ENCODE measurements around the gene SLC2A6.

SLC2A6 gene

DNA sequence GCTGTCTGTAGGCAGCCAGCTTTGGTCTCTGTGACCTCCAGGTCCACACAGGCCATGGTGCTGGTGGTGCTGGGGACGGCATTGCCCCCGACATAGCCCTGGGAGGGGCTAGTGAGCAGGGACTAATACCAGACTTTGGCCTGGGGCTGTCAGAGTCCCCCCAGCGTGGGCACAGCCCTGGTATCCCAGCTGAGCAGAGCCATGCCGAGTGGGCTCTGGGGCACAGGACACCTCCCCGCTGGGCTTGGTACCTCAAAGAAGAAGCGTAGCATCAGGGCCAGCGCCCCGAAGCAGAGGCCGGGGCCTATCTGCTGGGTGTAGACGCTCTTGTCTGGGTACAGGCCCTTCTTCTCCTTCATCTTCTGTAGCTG, 36.3 kb upstream of the SLC2A6 start:
- DNase-seq (ENCODE audit: low read depth) = no peak
- TF ChIP-seq, protein P1, sequence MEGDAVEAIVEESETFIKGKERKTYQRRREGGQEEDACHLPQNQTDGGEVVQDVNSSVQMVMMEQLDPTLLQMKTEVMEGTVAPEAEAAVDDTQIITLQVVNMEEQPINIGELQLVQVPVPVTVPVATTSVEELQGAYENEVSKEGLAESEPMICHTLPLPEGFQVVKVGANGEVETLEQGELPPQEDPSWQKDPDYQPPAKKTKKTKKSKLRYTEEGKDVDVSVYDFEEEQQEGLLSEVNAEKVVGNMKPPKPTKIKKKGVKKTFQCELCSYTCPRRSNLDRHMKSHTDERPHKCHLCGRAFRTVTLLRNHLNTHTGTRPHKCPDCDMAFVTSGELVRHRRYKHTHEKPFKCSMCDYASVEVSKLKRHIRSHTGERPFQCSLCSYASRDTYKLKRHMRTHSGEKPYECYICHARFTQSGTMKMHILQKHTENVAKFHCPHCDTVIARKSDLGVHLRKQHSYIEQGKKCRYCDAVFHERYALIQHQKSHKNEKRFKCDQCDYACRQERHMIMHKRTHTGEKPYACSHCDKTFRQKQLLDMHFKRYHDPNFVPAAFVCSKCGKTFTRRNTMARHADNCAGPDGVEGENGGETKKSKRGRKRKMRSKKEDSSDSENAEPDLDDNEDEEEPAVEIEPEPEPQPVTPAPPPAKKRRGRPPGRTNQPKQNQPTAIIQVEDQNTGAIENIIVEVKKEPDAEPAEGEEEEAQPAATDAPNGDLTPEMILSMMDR (IDR thresholded peaks at IDR 0.05; ENCODE audit: insufficient read depth, low read depth, low read length, missing control alignments) = no peak
- no peak overlapping the region for H3K4me3 ChIP-seq (ENCODE audit: low read length)

DNA sequence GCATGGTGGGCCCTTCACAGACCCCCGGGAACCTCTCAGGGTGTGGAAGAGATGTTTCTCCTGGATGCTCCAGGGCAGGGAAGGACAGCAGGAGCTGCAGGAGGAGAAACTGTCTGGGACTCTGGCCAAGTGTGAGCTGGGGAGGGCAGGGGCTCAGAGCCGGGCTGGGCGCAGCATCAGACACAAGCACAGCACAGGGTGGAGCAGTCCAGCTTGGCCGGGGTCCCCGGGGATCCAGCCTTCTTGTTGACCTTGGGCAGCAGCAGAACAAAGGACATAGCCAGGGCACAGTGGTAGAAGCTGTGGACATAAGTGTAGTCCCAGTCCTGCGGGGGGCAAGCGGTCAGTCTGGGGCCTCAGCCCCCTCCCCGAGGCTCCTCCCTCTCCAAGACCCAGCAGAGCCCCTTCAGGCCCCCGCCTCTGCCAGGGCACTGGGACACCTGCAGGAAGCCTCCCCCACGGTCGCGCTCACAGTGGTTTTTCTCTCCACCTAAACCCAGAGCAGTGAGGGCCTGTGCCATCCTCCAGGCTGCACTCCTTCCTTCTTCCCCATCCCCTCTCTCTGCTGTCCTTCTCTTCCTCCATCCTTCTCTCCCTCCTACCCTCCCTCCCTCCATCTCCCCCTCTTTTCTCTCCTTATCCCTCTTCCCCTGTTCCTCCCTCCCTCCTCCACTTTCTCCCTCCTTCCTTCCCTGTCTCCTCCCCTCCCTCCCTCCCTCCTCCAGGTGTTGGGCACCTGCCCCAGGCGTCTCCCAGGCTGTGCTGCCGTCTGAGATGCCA, 35.8 kb upstream of the SLC2A6 start:
- TF ChIP-seq, protein P1 (IDR thresholded peaks at IDR 0.05; ENCODE audit: insufficient read depth, low read depth, low read length, missing control alignments) = no peak
- H3K4me3 ChIP-seq (ENCODE audit: low read length) = no peak overlapping the region
- DNase-seq (ENCODE audit: low read depth) = no peak

DNA sequence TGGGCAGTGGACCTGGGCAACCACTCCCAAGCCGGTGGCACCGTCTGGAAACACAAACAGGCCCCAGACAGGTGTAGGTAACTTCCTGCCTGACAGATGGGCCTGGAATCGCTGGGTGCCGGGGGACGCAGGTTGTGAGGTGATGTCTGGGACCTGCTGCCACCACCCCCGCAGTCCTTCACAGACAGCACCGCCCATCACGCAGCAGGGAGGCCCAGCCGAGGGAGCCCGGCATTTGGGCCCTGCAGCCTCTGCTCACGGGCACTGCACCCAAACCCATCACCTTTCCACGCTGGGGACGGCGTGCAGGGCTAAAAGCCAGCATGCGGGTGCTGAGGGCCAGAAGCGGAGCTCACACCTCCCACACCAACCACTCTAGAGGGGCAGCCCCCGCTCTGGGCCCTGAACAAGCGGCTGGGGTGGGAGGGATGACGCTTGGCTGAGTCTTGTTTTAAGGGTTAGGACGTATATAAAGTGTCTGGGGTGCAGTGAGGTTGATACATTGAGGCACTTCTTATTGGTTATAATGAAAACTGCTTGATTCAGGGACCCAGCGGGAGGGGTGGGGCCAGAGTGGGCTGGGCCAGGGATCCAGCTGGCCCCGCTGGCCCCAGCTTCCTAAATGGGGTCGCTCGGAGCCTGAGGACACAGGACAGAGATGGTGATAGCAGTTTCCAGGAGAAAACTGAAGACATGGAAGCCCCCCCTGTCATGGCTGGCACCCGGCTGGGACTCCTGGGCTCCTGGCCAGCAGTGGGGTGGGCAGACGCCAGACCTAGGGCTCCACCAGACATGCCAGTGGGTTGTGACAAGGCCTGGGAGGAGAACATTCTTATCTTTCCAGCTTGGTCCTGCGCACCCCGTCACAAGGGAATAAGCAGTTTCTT, 34.6 kb upstream of the SLC2A6 start:
- no peak overlapping the region for H3K4me3 ChIP-seq (ENCODE audit: low read length)
- no peak for DNase-seq (ENCODE audit: low read depth)
- TF ChIP-seq, protein P1 (IDR thresholded peaks at IDR 0.05; ENCODE audit: insufficient read depth, low read depth, low read length, missing control alignments) = no peak

DNA sequence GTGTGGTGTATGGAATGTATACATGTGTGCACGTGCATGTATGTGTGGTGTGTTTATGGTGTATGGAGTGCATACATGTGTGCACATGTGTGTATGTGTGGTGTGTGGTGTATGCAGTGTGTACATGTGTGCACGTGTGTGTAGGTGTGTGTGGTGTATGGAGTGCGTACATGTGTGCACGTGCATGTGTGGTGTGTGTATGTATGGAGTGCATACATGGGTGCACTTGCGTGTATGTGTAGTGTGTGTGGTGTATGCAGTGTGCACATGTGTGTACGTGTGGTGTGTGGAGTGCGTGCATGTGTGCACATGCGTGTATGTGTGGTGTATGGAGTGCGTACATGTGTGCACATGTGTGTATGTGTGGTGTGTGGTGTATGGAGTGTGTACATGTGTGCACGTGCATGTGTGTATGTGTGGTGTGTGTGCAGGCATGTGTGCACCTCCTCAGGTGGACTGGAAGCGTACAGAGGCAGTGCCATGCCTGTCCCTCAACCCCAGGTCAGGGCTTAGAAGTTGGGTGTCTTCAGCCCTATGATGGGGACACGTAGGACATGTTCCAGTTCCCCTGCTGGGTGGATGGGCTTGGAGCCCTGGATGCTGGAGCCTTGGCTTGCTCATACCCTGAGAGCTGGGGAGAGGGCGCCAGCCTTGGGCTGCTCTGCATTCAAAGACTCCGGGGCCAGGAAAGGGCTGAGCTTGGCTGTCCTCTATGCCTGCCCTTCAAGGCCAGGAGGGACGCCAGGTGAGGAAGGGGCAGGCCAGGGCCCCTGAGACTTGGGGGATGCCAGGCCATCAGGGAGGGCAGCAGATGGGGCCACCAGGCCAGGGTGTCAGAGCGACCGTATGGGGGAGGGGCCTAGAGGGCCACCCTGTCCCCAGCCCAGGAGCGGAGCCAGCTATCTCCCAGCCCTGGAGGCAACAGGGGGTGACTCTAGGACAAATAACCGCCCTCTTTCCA, 33.6 kb upstream of the SLC2A6 start:
- no peak for DNase-seq (ENCODE audit: low read depth)
- TF ChIP-seq, protein P1 (IDR thresholded peaks at IDR 0.05; ENCODE audit: insufficient read depth, low read depth, low read length, missing control alignments) = no peak
- H3K4me3 ChIP-seq (ENCODE audit: low read length) = no peak overlapping the region

DNA sequence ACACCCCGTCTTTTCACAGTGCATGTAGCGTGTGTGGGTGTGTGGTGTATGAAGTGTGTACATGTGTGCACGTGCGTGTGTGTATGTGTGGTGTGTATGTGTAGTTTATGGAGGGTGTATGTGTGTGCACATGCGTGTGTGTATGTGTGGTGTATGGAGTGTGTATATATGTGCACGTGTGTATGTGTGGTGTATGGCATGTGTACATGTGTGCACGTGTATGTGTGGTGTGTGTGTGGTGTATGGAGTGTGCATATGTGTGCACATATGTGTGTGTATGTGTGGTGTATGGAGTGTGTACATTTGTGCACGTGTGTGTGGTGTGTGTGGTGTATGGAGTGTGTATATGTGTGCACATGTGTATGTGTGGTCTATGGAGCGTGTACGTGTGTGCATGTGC, 32.7 kb upstream of the SLC2A6 start:
- no peak for DNase-seq (ENCODE audit: low read depth)
- H3K4me3 ChIP-seq (ENCODE audit: low read length) = no peak overlapping the region
- TF ChIP-seq, protein P1 (IDR thresholded peaks at IDR 0.05; ENCODE audit: insufficient read depth, low read depth, low read length, missing control alignments) = no peak

DNA sequence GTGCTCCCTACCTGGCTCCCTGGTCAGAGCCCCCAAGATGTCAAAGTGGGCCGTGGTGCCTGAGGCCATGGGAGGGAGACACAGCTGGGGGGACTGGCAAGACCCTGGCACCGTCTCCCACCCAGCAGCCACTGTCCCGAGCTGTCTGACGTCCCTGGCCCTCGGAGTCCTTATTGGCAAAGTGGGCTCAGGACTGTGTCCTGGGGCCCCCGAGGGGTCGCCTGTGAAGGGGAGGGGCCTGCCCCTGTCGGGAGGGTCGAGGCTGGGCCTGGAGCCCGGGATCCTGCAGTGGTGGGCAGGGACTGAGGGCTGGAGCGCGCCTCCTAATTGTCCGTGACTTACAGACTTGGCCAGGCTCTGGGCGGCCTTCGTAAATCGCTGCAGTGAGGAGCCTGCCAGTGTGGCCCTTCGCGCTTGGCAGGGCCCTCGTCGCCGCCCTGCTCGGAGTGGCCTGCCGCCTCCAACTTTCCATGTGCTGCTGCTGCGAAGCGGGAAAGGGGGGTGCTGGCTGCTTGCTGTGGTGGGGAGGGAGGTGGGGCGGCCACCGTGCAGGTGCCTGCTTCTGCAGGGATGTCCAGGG, 32.1 kb upstream of the SLC2A6 start:
- DNase-seq (ENCODE audit: low read depth) = no peak
- TF ChIP-seq, protein P1 (IDR thresholded peaks at IDR 0.05; ENCODE audit: insufficient read depth, low read depth, low read length, missing control alignments) = no peak
- no peak overlapping the region for H3K4me3 ChIP-seq (ENCODE audit: low read length)

All from epithelial cell of esophagus (primary cell).